Measurements from ENCODE around the gene ITCH.
"Not testable (repeated sequence)": the region's sequence is repeated elsewhere in the genome, so short reads cannot be mapped to it uniquely, and the experiment has no call there.

Gene ITCH

DNA sequence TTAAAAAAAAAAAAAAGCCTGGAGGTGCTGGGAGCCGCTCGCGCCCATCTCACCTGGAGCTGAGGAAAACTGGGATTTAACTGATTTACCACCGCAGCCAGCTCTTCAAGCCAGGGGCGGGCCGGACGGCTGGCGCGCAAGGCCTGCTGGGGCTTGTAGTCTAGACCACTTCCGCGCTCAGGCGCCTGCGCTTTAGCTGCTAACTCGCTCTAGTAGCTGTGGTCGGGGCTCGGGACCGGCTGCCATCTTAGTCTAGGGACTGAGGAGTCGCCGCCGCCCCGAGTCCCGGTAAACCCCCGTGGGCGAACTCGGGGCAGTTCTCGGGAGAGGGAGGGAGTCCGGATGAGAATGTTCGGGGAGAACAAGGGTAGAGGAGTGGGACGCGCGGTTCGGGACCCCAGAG is at the start of gene ITCH:
TSS of gene ITCH (plus strand) at position 212 of the 403 bp plus-strand sequence. CDS start 30,539 bp downstream, outside the sequence.
- DNase-seq (ENCODE audit: low spot score) = peak; percentile 91

DNA sequence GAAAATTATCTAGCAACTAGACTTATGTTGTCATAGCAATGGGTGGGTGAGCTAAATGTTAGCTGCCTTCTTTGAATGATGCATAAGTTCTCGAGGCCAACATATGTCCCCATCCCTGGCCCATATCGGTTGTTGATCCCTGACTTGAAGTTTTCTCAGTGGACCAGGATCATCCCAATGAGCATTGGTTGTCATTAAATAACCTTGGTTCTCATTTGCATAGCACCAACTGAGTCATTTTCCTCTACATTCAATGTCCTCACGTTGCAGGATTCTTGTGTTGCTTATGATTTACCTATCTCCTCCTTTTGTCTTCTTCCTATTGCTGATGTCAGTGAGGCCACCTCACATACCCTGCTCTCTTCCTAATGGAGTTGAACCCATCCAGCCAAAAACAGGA is 47.8 kb upstream of the ITCH start:
- no peak for DNase-seq (ENCODE audit: low spot score)

DNA sequence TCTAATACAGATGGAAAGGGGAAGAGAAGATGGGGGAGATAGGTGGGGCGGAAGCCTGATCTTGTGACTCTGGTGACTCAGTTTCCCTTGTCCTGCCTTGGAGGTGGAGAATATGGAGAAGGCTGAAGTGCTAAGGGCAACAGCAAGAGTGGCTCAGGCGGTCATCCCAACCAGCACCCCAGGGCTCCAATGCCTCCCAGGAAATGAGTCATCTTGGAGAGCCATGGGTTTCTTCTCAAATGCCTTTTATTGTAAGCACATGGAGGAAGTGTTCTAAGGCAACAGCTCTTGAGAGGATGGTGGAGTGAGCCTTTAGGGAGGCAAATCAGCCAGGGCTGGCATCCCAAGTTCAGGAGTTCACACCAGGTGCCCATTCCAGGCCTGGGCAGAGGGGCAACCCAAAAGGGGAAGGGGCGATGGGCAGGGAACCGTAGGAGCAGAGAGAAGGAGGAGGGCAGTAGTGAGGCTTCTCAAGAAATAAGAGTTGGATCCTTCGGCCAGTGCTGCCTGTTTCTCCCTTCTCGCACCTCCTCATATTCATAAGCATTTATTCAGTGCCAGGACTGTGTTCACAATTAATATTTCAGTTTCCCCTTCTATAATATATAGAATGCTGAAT is 46.8 kb upstream of the ITCH start:
- DNase-seq (ENCODE audit: low spot score) = no peak

DNA sequence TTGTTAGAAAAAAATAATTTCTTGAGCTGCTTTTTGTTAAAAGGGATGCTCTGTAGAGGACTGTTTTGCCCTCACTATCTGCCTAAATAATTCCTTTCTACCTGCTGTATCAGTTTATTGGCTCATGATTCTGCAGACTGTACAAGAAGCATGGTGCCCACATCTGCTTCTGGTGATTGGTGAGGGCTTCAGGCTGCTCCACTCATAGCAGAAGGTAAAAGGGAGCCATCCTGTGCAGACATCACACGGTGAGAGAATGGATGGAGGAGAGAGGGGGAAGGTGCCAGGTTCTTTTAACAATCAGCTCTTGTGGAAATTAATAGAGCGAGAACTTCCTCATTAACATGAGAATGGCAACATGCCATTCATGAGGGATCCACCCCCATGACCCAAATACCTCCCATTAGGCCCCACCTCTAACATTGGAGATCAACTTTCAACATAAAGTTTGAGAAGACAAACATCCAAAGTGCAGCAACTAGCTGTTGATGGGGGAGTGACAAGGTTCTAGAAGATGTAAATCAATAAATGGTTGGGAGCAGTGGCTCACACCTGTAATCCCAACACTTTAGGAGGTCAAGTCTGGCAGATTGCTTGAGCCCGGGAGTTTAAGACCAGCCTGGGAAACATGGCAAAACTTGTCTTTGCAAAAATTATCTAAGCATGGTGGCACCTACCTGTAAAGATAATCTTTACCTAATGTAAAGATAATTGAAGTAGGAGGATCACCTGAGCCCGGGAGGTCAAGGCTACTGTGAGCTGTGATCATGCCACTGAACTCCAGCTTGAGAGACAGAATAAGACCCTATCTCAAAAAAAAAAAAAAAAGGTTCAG is 44.2 kb upstream of the ITCH start:
- DNase-seq (ENCODE audit: low spot score) = no peak

DNA sequence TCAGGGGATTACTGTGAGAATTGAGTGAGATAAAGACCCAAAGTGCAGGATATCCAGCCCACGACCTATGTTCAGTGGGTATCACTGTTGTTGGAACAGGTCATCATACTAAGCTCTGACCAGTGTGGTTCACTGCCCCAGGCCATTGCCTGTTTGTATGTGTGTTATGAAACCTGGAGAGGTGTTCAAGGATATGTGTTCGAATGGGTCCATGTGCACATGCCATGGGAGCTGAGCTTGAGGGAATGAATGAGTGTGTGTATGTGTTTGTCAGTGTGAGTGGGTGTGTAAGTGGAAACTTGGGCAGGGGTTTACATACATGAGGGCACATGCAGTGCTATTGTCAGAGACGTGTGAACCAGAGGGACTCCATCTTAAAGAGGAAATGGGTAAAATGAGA is 42.2 kb upstream of the ITCH start:
- no peak for DNase-seq (ENCODE audit: low spot score)

DNA sequence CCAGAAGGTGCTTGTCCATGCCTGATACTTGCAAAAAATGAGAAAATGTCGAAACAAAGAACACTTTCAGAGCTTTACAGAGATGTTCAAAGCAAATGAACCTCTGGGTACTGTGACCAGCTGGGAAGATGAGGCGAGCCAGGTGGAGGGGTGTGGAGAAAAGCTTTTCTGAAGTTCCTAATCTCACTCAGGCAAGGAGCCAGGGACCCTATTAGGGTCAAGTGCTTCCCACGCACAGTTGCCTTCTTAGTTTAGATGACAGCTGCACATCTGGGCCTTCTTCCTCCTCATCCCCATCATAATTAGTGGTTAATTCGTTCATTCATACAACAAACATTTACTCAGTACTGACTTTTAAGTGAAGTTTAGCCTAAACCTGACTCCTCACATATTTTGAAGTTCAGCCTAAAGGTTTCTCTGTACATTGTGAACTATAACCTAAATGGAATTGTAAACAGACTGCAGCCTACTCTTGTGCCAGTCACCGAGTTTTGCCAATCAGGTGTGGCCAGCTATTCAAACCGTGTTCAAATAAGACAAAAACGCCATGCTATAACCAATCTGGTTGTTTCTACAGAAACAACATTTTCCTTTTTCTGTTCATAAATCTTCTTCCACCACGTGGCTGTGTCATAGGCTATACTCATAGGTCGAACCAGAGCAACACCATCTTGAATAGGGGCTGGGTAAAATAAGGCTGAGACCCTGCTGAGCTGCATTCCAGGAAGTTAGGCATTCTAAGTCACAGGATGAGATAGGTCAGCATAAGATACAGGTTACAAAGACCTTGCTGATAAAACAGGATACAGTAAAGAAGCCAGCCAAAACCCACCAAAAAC is 40.6 kb upstream of the ITCH start:
- no peak for DNase-seq (ENCODE audit: low spot score)

DNA sequence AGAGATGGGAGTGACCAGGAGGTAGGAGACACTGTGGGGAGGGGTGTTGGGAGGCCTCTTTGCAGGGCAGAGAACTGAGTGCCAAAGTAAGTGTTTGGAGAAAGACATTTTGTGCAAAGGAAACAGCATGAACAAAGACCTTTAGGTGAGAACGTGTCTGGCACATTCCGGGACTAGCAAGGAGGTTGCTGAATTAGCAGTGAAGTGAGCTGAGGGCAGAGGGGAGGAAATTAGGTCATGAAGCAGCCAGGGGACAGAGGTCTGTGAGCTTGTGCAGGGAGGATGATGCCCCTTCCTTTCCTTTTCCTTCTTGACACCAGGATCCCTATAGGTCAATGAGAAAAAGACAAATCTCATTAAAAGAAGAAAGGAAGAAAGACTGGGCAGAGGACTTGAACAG is 38.5 kb upstream of the ITCH start:
- DNase-seq (ENCODE audit: low spot score) = no peak

DNA sequence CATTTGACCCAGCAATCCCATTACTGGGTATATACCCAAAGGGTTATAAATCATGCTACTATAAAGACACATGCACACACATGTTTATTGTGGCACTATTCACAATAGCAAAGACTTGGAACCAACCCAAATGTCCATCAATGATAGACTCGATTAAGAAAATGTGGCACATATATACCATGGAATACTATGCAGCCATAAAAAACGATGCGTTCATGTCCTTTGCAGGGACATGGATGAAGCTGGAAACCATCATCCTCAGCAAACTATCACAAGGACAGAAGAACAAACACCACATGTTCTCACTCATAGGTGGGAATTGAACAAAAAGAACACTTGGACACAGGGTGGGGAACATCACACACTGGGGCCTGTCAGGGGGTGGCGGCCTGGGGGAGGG is 34.9 kb upstream of the ITCH start:
- DNase-seq (ENCODE audit: low spot score) = not testable (repeated sequence)

DNA sequence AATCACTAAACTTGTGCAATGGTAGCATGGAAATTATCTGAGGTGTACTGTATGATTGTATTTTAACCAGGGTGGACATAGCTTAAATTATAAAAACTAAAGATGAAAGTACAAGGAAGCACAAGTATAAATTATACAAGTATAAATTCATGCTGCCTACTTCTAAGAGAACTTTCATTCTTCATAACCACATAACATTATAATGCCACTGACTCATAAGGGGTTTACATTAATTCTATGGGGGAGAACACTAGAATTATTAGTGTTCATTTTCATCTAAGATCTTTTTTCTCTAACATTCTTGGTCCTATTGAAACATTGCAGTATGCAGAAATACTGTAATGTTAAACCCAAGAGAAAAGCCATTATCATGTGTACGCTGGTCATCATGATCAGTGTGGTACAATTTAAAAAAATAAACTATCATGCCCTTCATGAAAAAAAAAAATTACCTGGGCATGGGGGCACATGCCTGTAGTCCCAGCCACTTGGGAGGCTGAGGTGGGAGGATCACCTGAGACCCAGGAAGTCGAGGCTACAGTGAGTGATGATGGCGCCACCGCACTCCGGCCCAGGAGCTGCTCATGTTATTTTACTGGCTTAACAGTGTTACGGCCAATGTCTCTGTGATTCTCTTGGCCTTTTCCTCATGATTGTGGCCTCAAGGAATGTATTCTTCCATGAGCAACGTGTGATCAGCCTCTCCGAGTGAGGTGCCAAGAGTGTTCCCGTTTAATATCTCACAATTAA is 34.0 kb upstream of the ITCH start:
- no peak for DNase-seq (ENCODE audit: low spot score)

DNA sequence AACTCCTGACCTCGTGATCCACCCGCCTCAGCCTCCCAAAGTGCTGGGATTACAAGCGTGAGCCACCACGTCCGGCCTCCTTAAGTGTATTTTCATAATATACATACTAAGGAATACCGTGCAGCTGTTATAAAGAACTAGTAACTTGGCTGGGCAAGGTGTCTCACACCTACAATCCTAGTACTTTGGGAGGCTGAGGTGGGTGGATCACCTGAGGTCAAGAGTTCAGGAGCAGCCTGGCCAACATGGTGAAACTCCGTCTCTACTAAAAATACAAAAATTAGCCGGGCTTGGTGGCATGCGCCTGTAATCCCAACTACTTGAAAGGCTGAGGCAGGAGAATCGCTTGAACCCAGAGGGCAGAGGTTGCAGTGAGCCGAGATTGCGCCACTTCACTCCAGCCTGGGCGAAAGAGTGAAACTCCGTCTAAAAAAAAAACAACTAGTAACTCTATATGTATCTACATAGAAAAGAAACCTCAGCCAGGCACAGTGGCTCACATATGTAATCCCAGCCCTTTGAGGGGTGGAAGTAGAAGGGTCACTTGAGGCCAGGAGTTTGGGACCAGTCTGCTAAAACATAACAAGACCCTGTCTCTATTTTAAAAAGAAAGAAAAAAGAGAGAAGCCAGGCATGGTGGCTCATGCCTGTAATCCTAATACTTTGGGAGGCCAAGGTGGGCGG is 32.1 kb upstream of the ITCH start:
- not testable (repeated sequence) for DNase-seq (ENCODE audit: low spot score)

DNA sequence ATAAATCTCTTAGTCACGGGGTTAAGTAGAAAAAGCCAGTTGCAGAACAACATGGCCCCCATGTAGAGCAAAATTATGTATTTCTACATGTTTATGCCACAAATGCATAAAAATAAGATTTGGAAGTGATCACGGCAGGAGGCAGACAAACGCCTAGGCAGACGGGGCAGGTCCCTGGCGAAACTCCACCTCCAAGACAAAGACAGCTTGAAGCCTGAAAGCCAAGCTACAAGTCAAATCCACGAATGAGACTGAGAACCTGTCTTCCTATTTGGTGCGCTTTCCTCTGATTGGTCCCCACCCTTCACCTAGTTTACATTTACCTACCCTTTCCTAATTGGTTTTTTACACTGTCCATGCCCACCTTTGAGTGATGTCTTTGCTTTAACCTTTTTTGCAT is 31.2 kb upstream of the ITCH start:
- no peak for DNase-seq (ENCODE audit: low spot score)

DNA sequence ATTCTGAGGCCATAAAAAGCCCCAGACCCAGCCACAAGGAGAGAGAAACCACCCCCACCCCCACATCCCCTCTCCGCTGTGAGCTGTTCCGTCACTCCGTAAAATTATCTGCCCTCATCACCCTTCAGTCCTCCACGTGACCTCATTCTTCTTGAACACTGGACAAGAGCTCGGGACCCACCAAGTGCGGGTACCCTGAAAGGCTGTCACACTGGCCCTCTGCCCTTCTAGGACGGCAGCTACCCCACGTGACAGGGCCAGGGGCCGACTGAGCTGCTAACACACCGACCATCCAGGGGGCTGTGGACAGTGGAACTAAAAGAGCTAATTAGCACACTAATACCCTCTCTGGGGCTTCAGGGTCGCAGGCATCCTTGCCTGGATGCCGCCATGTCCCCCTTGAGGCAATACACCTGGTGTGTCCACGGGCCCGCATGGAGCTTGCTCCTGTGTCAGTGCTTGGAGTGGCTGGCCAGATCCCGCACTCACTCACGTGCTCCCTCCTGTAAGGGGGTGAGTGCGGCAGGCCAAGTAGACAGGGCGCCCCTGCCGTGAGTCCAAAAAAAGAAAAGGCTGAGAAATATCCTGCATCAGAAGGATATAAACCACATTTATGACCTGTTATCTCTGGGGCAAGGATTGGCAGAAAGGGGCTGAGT is 30.7 kb upstream of the ITCH start:
- DNase-seq (ENCODE audit: low spot score) = no peak

DNA sequence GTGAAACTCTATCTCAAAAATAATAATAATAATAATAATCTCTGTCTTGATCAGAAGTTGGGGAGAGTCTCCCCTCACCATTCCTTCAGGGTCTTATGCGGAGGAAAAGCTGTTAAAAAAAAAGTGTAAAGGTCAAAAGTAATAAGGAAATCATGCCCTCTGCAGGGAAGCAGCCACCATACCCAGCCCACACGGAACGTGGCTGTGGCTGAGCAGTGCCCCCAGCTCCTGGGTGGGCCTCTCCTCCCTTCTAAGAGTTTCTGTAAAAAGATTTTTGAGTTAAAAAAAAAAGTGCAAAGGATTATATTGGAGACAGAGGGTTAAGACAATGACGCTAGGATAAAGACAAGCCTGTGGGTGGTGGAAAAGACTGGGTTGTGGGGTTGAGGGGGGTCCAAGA is 29.3 kb upstream of the ITCH start:
- no peak for DNase-seq (ENCODE audit: low spot score)

DNA sequence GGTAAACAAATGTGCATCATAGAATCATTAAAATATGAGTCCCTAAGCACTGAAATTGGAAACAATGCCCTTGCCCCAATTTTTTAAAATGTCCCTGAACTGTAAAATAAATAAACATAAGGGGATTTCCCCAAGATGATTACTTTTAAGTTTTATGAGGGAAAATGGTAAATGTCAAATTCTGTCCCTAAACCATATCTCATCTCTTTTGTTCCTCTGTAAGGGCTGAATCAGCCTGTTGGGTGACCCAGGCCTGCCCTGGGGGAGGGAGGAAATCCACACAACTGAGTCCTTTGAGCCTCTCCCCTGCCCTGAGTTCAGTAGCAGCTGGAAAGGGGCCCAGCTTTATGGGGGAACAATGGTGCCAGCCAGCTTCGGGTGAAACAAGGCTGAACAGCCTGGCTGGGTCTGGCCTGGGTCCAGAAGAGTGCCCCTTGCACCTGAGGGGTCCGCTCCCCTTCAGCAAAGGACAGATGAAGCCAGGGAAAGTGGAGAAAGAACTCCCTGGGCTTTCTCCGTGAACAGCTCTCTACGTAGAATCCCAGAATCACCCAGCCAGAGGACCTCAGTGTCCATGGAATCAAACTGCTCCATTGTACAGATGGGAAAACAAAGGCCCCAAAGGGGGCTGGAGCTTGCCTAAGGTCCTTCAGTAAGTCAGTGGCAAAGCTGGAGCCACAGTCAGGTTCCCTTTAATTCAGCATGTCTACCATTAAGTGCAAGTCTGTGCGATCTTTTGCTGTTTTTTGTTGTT is 28.2 kb upstream of the ITCH start:
- DNase-seq (ENCODE audit: low spot score) = no peak

DNA sequence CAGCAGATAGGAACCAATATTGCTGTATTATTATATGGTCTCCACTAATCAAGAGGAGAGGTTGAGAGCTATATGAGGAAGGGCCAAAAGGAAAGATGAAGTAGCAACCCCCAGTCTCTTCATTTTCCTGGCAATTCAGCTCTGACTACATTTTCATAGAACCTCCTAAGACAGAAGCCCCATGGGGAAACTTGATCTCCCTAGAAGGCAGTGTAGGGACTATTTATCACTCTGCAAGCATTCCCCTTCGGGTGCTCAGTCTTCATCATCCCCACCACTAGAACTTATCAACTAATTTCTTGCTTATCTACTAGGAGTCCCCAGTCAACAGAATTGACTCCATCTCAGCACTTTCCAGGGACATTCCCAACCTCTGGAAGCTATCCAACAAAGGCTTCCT is 25.5 kb upstream of the ITCH start:
- no peak for DNase-seq (ENCODE audit: low spot score)

DNA sequence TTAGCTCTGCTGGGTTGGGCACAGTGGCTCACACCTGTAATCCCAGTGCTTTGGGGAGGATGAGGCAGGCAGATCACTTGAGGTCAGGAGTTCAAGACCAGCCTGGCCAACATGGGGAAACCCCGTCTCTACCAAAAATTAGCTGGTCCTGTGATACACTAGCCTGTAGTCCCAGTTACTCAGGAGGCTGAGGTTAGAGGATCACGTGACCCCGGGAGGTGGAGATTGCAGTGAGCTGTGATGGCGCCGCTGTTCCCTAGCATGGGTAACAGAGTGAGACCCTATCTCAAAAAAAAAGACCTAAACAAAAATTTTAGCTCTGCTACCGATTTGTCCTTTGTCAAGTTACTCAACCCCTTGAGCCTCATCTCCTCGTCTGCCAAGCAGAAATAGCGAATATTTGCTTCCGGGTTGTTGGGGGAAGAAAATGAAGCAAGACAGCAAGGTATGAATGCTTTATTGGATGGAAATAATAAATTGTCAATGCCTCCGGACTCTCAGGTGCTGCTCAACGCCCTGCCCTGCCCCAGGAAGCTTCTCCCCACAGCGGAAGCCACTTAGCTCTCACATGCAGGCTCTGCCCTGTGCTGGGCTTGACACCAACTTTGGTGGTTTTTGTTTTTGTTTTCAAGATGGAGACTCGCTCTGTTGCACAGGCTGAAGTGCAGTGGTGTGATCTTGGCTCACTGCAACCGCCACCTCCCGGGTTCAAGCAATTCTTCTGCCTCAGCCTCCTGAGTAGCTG is 24.9 kb upstream of the ITCH start:
- no peak for DNase-seq (ENCODE audit: low spot score)

DNA sequence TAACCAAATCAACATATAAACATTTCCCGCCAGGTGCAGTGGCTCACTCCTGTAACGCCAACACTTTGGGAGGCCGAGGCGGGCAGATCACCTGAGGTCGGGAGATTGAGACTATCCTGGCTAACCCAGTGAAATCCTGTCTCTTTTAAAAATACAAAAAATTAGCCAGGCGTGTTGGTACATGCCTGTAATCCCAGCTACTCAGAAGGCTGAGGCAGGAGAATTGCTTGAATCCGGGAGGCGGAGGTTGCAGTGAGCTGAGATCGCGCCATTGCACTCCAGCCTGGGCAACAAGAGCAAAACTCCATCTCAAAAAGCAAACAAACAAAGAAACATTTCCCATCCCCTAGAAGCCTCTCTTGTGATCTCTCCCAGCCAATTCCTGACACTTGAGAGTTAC is 22.3 kb upstream of the ITCH start:
- DNase-seq (ENCODE audit: low spot score) = not testable (repeated sequence)

DNA sequence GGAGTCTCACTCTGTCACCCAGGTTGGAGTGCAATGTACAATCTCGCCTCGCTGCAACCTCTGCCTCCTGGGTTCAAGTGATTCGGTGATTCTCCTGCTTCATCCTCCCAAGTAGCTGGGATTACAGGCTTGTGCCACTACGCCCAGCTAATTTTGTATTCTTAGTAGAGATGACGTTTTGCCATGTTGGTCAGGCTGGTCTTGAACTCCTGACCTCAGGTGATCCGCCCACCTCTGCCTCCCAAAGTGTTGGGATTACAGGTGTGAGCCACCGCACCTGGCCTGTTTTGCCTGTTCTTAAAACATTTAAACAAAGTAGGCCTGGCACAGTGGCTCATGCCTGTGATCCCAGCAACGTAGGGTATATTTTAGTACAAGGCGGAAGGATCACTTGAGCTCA is 21.9 kb upstream of the ITCH start:
- not testable (repeated sequence) for DNase-seq (ENCODE audit: low spot score)

DNA sequence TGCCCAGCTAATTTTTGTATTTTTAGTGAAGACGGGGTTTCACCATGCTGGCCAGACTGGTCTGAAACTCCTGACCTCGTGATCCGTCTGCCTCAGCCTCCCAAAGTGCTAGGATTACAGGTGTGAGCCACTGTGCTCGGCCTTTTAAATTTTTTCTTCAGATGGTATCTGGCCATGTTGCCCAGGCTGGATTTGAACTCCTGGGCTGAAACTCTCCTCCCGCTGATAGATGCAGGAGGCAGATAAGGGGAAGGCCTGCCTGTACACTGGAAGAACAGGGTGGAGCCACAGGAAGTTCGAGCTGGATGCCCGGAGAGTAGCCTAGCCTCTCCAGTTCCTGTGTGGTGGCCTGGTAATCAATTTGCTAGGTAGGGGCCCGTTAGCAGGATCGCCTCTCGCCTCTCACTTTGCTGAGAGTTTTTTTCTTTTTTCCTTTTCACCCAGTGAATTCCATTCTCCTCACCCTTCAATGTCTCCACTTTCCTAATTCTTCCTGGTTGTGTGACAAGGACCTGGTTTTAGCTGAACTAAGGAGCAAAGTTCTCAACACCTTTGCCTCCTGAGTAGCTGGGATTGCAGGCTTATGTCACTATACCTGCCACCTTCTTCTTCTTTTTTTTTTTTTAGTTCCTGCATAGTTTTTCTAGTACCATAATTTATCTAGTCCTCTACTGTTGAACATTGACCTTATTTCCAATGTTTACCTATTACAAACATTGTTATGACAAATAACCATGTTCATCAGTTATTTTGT is 19.4 kb upstream of the ITCH start:
- no peak for DNase-seq (ENCODE audit: low spot score)

Data from CD4-positive, alpha-beta T cell treated with Interleukin-2 at 100 ng/mL for 4 hours (primary cell).